OCI-LY7 (cell line): ENCODE data around the gene TSTD2. TPM values are rescaled to one million over a fixed set of nuclear protein-coding genes. Genes with fewer than 3 reads are reported as not detected.

Source experiments
- BruUV-seq: library from RNA; stranded (reverse); fragments of 400-500 nt; replicated peaks from 2 replicates; lab custom pipeline; 2021; lab: Mats Ljungman, UMichigan
- CTCF ChIA-PET: fragments of 300-600 bp; sonication (Branson Sonifier 250); formaldehyde crosslinking; loops from one replicate; lab custom pipeline; 2022; ENCODE audit warnings: antibody characterized with exemption; ENCODE audit not compliant: unreplicated experiment; lab: Charles Lee
- POLR2A ChIA-PET: fragments of 300-600 bp; sonication (Branson Sonifier 250); formaldehyde crosslinking; loops from one replicate; lab custom pipeline; 2022; ENCODE audit warnings: antibody characterized with exemption; lab: Charles Lee
- DNase-seq: peaks from one replicate; pipeline ENCODE4 v3.0.0-alpha.2; 2015; ENCODE audit warnings: low spot score
- H2AFZ ChIP-seq: fragments of 200-600 bp; sonication (generic), shearing (Covaris generic); 2 replicates; pipeline ENCODE4 v1.6.1; 2014; ENCODE audit warnings: mild to moderate bottlenecking, antibody characterized with exemption, low read length, moderate library complexity
- H3K27ac ChIP-seq: fragments of 200-600 bp; sonication (generic); 2 replicates; pipeline ENCODE4 v1.5.1; 2014; ENCODE audit warnings: mixed run types, low read depth, mild to moderate bottlenecking, moderate library complexity, low read length, inconsistent platforms; ENCODE audit not compliant: poor library complexity, severe bottlenecking
- H3K36me3 ChIP-seq: fragments of 200-600 bp; sonication (generic); 2 replicates; pipeline ENCODE4 v1.6.1; 2014; ENCODE audit warnings: mild to moderate bottlenecking, antibody characterized with exemption, low read length, moderate library complexity, mixed read lengths; ENCODE audit not compliant: insufficient read depth
- H3K4me1 ChIP-seq: fragments of 200-600 bp; sonication (generic); 2 replicates; pipeline ENCODE4 v1.5.1; 2014; ENCODE audit warnings: mild to moderate bottlenecking, low read length; ENCODE audit not compliant: insufficient read depth, poor library complexity, severe bottlenecking
- H3K4me2 ChIP-seq: fragments of 200-600 bp; sonication (generic); 2 replicates; pipeline ENCODE4 v1.6.1; 2014; ENCODE audit warnings: mild to moderate bottlenecking, low read length
- H3K4me3 ChIP-seq: fragments of 200-600 bp; sonication (generic); 2 replicates; pipeline ENCODE4 v1.5.1; 2014; ENCODE audit warnings: mild to moderate bottlenecking, low read depth, low read length; ENCODE audit not compliant: poor library complexity, severe bottlenecking
- H3K79me2 ChIP-seq: fragments of 200-600 bp; sonication (generic); 2 replicates; pipeline ENCODE4 v1.6.1; 2016; ENCODE audit warnings: low read depth, mild to moderate bottlenecking, low read length, moderate library complexity, mixed read lengths; ENCODE audit not compliant: insufficient read depth
- H3K9me2 ChIP-seq: fragments of 200-600 bp; sonication (generic); 2 replicates; pipeline ENCODE4 v1.6.1; 2016; ENCODE audit warnings: mild to moderate bottlenecking, low read length, mixed read lengths; ENCODE audit not compliant: insufficient read depth
- H3K9me3 ChIP-seq: fragments of 200-600 bp; sonication (generic); 2 replicates; pipeline ENCODE4 v1.6.1; 2014; ENCODE audit warnings: mild to moderate bottlenecking, mixed run types, low read length, mixed read lengths
- H4K20me1 ChIP-seq: fragments of 200-600 bp; sonication (generic); 2 replicates; pipeline ENCODE4 v1.6.1; 2014; ENCODE audit warnings: mild to moderate bottlenecking, antibody characterized with exemption, low read length, moderate library complexity, mixed read lengths; ENCODE audit not compliant: insufficient read depth
- EZH2phosphoT487 ChIP-seq: fragments of 200-600 bp; sonication (generic); IDR thresholded peaks from 2 replicates; pipeline ENCODE4 v1.6.1; 2018; ENCODE audit warnings: low read depth, borderline replicate concordance, mild to moderate bottlenecking, mixed run types, antibody characterized with exemption, low read length, moderate library complexity, mixed read lengths
- intact Hi-C: fragments of 100-400 bp; cut with micrococcal nuclease; formaldehyde crosslinking; loops from one replicate; pipeline ENCODE4 v1.10.0; 2022; ENCODE audit not compliant: unreplicated experiment
- total RNA-seq, 2 experiments: library from RNA; depleted of rRNA in 1 of 2; stranded (reverse); fragments of >200 nt in 1 of 2; shearing (Covaris generic) in 1 of 2; gene quantifications; 2 replicates each; pipeline ENCODE4 v1.2.3, GENCODE V29; 2014 to 2022
- TF ChIP-seq, protein P1 (sequence below): fragments of 200-600 bp; sonication (generic); conservative IDR thresholded peaks from 2 replicates; pipeline ENCODE4 v1.5.1; 2014; ENCODE audit warnings: mild to moderate bottlenecking, antibody characterized with exemption, low read length, moderate library complexity, mixed read lengths

Gene TSTD2
- total RNA-seq, 2 experiments from 2014 or later: 17.1 to 22.0 TPM

DNA sequence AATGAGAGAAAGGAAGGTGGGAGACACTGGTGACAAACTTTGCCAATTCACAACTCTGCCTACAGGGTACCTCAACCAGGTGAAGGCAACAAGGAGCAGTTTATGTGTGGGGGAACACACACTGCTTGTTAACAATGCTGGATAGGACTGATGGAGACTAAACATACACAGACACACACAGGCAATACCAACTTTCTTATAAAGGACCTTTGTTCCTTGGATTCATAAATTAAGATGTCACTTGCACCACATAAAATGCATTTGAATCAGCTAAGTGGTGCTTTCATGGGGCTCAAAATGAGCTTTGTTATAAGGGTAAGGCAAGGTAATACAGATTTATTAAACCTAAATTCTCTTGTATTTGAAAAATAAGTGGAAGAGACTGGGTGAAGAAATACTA lies 4.0 kb downstream of the TSTD2 start:
- H3K4me2 ChIP-seq: no peak overlapping the region
- POLR2A ChIA-PET: interaction anchor here (0.7 kb wide), 1 partner anchor 12 kb away, joined by 4 read pairs; no protein-coding TSS in a partner anchor
- CTCF ChIA-PET: interaction anchor here (1.1 kb wide), 1 partner anchor 31 kb away, joined by 3 read pairs; no protein-coding TSS in a partner anchor
- no peak overlapping the region for H2AFZ ChIP-seq
- no peaks in the 10 kb centered on the region for H3K9me3 ChIP-seq
- intact Hi-C loops: no loop called here
- TF ChIP-seq, protein P1, sequence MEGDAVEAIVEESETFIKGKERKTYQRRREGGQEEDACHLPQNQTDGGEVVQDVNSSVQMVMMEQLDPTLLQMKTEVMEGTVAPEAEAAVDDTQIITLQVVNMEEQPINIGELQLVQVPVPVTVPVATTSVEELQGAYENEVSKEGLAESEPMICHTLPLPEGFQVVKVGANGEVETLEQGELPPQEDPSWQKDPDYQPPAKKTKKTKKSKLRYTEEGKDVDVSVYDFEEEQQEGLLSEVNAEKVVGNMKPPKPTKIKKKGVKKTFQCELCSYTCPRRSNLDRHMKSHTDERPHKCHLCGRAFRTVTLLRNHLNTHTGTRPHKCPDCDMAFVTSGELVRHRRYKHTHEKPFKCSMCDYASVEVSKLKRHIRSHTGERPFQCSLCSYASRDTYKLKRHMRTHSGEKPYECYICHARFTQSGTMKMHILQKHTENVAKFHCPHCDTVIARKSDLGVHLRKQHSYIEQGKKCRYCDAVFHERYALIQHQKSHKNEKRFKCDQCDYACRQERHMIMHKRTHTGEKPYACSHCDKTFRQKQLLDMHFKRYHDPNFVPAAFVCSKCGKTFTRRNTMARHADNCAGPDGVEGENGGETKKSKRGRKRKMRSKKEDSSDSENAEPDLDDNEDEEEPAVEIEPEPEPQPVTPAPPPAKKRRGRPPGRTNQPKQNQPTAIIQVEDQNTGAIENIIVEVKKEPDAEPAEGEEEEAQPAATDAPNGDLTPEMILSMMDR: no peak
- TF ChIP-seq EZH2phosphoT487: no peak
- BruUV-seq: no TSS peak
- no peak overlapping the region for H3K4me3 ChIP-seq
- H3K79me2 ChIP-seq: peaks cover 68% of the 10 kb centered on the region
- peaks cover 46% of the 10 kb centered on the region for H3K36me3 ChIP-seq
- peaks cover under 1% of the 10 kb centered on the region; the same call in 1 of the 2 replicates for H4K20me1 ChIP-seq
- H3K27ac ChIP-seq: no peak overlapping the region
- H3K9me2 ChIP-seq: no peaks in the 10 kb centered on the region
- peaks cover 11% of the 10 kb centered on the region for H3K4me1 ChIP-seq
- DNase-seq: no peak

DNA sequence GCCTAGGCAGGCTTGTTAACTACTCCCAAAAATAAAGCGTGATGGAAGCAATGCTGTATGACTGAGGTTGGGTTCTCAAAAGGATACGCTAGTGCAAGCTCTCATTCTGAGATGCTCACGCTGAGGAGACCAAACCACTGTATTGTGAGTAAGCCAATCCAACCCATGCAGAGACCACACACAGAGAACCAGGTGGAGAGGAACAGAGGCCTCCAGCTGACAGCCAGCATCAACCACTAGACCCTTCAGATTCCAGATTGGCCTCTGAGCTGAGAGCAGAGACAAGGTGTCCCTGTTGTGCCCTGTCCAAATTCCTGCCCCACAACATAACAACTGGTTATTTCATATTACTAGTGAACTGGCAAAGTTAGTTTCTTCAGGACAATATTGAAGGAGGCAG lies 4.5 kb downstream of the TSTD2 start:
- intact Hi-C loops: no loop called here
- no peaks in the 10 kb centered on the region for H4K20me1 ChIP-seq
- TF ChIP-seq, protein P1: no peak
- TF ChIP-seq EZH2phosphoT487: no peak
- no peaks in the 10 kb centered on the region for H3K9me2 ChIP-seq
- no peak overlapping the region for H3K27ac ChIP-seq
- H3K4me1 ChIP-seq: peaks cover 11% of the 10 kb centered on the region
- no peaks in the 10 kb centered on the region for H3K9me3 ChIP-seq
- peaks cover 50% of the 10 kb centered on the region for H3K36me3 ChIP-seq
- ChIA-PET POLR2A (interaction anchor here (0.7 kb wide), 1 partner anchor 12 kb away, joined by 4 read pairs; no protein-coding TSS in a partner anchor), CTCF (no interaction called here)
- no peak overlapping the region for H3K4me2 ChIP-seq
- H3K79me2 ChIP-seq: peaks cover 63% of the 10 kb centered on the region
- no peak for DNase-seq
- BruUV-seq: no TSS peak
- no peak overlapping the region for H3K4me3 ChIP-seq
- H2AFZ ChIP-seq: no peak overlapping the region

DNA sequence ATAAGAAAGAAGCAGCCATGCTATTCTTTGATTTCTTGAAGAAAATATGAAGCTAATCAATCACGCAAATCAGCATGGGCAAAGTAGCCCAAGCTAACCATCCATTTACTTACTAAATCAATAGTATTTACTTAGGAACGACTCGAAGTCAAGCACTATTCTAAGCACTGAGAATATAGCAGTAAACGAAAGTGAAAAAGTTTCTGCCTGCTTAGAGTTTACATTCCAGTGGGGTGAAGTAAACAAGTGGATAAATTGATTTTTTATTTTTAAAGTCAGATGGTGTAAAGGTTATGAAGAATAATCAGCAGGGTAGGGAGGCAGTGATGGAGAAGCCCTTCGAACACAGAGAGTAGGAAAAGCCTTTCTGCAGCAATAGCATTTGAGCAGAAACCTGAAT lies 5.5 kb downstream of the TSTD2 start:
- no peak for TF ChIP-seq EZH2phosphoT487
- TF ChIP-seq, protein P1: no peak
- H3K9me2 ChIP-seq: no peaks in the 10 kb centered on the region
- no peak overlapping the region for H3K27ac ChIP-seq
- no peak overlapping the region for H3K4me3 ChIP-seq
- no peaks in the 10 kb centered on the region for H4K20me1 ChIP-seq
- H3K36me3 ChIP-seq: peaks cover 60% of the 10 kb centered on the region
- no peak overlapping the region for H3K4me2 ChIP-seq
- no TSS peak for BruUV-seq
- CTCF ChIA-PET: no interaction called here
- peaks cover 11% of the 10 kb centered on the region for H3K4me1 ChIP-seq
- intact Hi-C loops: no loop called here
- DNase-seq: no peak
- peaks cover 60% of the 10 kb centered on the region for H3K79me2 ChIP-seq
- POLR2A ChIA-PET: interaction anchor here (0.8 kb wide), 1 partner anchor 69 kb away, joined by 3 read pairs; the partner anchor contains the start of gene XPA
- no peaks in the 10 kb centered on the region for H3K9me3 ChIP-seq
- no peak overlapping the region for H2AFZ ChIP-seq
